Mesothelial cell of epicardium (in vitro differentiated cells): ENCODE measurements around the gene SRPRB. TPM values are rescaled to one million over a fixed set of nuclear protein-coding genes. Genes with fewer than 3 reads are reported as not detected.

Source experiments
- DNase-seq, 2 experiments: peaks; one replicate each; pipeline ENCODE4 v3.0.0; 2021; ENCODE audit warnings: low spot score in 2 of 2; ENCODE audit not compliant: unreplicated experiment in 2 of 2
- H3K27ac Mint-ChIP-seq: 2 replicates; pipeline ENCODE4 v1.8.0; 2021; ENCODE audit warnings: mixed read lengths
- H3K27me3 Mint-ChIP-seq: 2 replicates; pipeline ENCODE4 v1.8.0; 2021; ENCODE audit warnings: low read depth, mixed read lengths
- H3K36me3 Mint-ChIP-seq: 2 replicates; pipeline ENCODE4 v1.8.0; 2021; ENCODE audit warnings: mixed read lengths
- H3K4me1 Mint-ChIP-seq: 2 replicates; pipeline ENCODE4 v1.8.0; 2021; ENCODE audit warnings: mixed read lengths
- H3K4me3 Mint-ChIP-seq: 2 replicates; pipeline ENCODE4 v1.8.0; 2021; ENCODE audit warnings: mild to moderate bottlenecking, moderate library complexity, mixed read lengths
- H3K9me3 Mint-ChIP-seq: 2 replicates; pipeline ENCODE4 v1.8.0; 2021; ENCODE audit warnings: mixed read lengths
- CTCF ChIP-seq: fragments of 200-600 bp; sonication (generic); IDR thresholded peaks from one replicate; pipeline ENCODE4 v1.5.0; 2021; ENCODE audit warnings: antibody characterized with exemption; ENCODE audit not compliant: unreplicated experiment
- total RNA-seq: library from RNA; stranded (reverse); gene quantifications from 3 replicates; pipeline ENCODE4 v1.2.1, GENCODE V29; 2021

Gene SRPRB
- total RNA-seq, 1 donor from 2014 or later, result 42.5 TPM

GRCh38 chr3:133859381-133860234 lies 54.0 kb downstream of the SRPRB start:
- TF ChIP-seq CTCF, result no peak

GRCh38 chr3:133860519-133860918 lies 54.9 kb downstream of the SRPRB start:
- Mint-ChIP-seq H3K4me1 (no peaks in the 10 kb centered on the region), H3K36me3 (no peaks in the 10 kb centered on the region), H3K4me3 (no peak overlapping the region), H3K27me3 (no peaks in the 10 kb centered on the region), H3K27ac (no peak overlapping the region), H3K9me3 (no peaks in the 10 kb centered on the region)
- TF ChIP-seq CTCF, result no peak
- DNase-seq, result no peak

More at GRCh38 chr3:133859381-133860234, 54.0 kb downstream of the SRPRB start:
- H3K4me1 Mint-ChIP-seq, result no peaks in the 10 kb centered on the region
- H3K27ac Mint-ChIP-seq, result no peak overlapping the region
- no peak overlapping the region for H3K4me3 Mint-ChIP-seq
- no peak for DNase-seq
- no peaks in the 10 kb centered on the region for H3K27me3 Mint-ChIP-seq
- H3K36me3 Mint-ChIP-seq, result no peaks in the 10 kb centered on the region
- H3K9me3 Mint-ChIP-seq, result no peaks in the 10 kb centered on the region

- Mint-ChIP-seq H3K9me3 (no peaks in the 10 kb centered on the region), H3K4me1 (no peaks in the 10 kb centered on the region), H3K4me3 (no peak overlapping the region), H3K36me3 (no peaks in the 10 kb centered on the region), H3K27ac (no peak overlapping the region), H3K27me3 (no peaks in the 10 kb centered on the region)
- DNase-seq, result no peak
- no peak for TF ChIP-seq CTCF
These were observed 56.5 kb downstream of the SRPRB start for GRCh38 chr3:133862161-133862560.

- H3K4me3 Mint-ChIP-seq, result no peak overlapping the region
- no peak for TF ChIP-seq CTCF
- H3K9me3 Mint-ChIP-seq, result no peaks in the 10 kb centered on the region
- peaks cover 2% of the 10 kb centered on the region for H3K27me3 Mint-ChIP-seq
- no peaks in the 10 kb centered on the region for H3K36me3 Mint-ChIP-seq
- no peaks in the 10 kb centered on the region for H3K4me1 Mint-ChIP-seq
- no peak overlapping the region for H3K27ac Mint-ChIP-seq
- DNase-seq, result no peak
These were observed 58.3 kb downstream of the SRPRB start for GRCh38 chr3:133863911-133864310.

- Mint-ChIP-seq H3K27ac (no peak overlapping the region), H3K36me3 (no peaks in the 10 kb centered on the region), H3K4me1 (no peaks in the 10 kb centered on the region), H3K9me3 (no peaks in the 10 kb centered on the region), H3K4me3 (no peak overlapping the region), H3K27me3 (peaks cover 2% of the 10 kb centered on the region)
- TF ChIP-seq CTCF, result no peak
- no peak for DNase-seq
These were observed 59.0 kb downstream of the SRPRB start for GRCh38 chr3:133864616-133865015.
